ENCODE results near the gene VSIG10L.

The VSIG10L gene

GRCh38 chr19:51354742-51355148 is 12.8 kb upstream of the VSIG10L start:
- no peak for DNase-seq (ENCODE audit: low spot score)
- no peak for TF ChIP-seq CTCF (IDR thresholded peaks at IDR 0.05)
- Histone ChIP-seq H3K4me3 (no peak overlapping the region), H3K27ac (no peak overlapping the region)

DNA sequence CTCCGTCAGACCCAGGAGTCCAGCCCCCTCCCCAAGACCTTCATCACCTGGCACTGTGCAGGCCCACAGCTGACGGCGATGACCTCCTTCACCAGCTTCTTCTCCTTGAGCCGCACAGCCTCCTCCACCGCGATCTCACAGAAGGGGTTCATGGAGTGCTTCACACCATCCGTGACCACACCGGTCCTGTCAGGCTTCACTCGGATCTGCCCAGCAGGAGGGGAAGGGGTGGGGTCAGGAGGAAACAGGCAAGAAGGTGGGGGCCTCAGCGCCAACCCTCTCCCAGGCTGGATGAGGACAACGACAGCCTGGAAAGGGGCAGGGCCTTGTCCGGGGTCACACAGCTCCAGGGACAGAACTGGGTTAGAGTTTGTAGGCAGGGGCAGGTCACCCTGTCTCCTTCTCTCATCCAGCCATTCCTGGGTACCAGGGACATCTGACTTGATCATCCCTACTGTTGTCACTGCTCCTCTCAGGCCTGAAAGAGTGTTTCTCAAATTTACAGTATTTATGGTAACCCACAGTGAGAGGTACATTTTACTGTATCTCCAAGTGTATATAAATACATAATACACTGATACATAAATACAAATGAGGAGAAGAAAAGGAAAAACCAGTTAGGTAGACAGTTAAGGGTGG is 12.3 kb upstream of the VSIG10L start:
- no peak for DNase-seq (ENCODE audit: low spot score)
- no peak overlapping the region for H3K27ac ChIP-seq
- TF ChIP-seq CTCF (IDR thresholded peaks at IDR 0.05): no peak

GRCh38 chr19:51352783-51353360 is 10.9 kb upstream of the VSIG10L start:
- no peak for TF ChIP-seq CTCF (IDR thresholded peaks at IDR 0.05)
- Histone ChIP-seq H3K27ac (no peak overlapping the region), H3K4me3 (no peak overlapping the region)
- no peak for DNase-seq (ENCODE audit: low spot score)

More for the DNA sequence above, 12.3 kb upstream of the VSIG10L start:
- H3K4me3 ChIP-seq: no peak overlapping the region

DNA sequence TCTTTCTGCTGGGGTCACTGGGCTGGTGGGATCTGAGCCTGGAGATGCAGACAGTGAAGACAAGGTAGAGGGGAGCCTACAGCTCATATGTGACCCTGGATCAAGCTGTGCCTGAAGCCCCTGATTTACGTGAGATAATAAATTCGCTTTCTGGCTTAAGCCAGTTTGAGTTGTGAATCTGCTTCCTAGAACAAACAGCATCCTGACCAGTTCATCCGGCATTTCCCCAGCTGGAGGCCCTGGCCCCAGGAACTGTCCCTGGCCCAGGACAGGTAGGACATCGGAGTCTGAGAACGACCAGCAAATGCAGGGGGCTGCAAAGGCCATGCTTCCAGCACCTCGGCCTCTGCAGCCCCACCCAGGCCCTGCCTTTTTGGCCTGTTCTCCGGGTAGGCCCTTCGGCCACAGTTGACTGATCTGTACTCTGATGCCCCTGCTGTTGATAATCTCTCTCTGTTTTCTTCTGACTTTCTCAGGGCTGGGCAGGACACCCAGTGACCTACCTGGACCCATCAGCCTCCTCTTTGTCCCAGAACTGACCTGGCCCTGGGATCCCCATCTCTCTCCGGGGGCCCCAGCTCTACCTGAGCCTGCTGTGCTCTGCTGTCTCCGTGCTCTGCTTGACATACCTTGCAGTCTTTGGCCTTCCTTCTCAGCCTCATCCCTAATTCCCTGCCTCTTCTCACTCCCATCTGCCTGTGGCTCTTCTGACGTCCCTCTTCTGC is 9.5 kb upstream of the VSIG10L start:
- Histone ChIP-seq H3K4me3 (no peak overlapping the region), H3K27ac (no peak overlapping the region)
- DNase-seq (ENCODE audit: low spot score): no peak
- no peak for TF ChIP-seq CTCF (IDR thresholded peaks at IDR 0.05)

DNA sequence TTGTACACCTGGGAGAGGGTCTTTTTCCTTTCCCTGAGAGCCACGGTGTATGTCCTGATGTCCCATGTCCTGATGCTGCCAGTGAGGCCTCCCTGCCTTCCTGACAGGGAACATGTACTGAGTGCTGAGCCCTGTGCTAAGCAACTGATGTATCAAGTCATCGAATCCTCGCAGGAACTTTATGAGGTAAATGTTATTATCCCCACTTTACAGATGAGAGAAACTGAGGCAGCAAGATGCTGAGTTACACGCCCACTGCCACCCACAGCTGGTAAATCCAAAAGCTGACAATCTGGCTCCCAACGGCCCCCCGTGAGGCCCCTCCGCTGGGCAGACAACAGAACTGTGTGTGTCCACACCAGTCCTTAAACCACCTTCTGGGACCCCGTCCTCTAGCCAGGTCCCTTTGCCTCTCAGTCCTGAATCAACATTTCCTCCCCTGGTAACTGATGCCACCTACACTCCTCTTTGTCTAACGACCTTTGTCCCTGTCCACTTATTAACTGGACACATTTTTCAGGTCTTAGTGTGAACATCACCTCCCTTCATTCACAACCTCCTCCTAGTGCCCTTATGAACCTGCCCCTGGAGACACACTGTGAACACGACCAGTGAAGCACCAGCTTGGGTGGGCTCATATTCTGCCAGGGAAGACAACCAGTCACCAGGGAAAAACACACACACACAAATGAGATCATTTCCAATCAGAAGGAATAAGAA is 5.4 kb upstream of the VSIG10L start:
- DNase-seq (ENCODE audit: low spot score): no peak
- Histone ChIP-seq H3K4me3 (no peak overlapping the region), H3K27ac (no peak overlapping the region)
- no peak for TF ChIP-seq CTCF (IDR thresholded peaks at IDR 0.05)

- H3K27ac ChIP-seq: no peak overlapping the region
- TF ChIP-seq CTCF (IDR thresholded peaks at IDR 0.05): no peak
- DNase-seq (ENCODE audit: low spot score): no peak
- H3K4me3 ChIP-seq: no peak overlapping the region
Measured at GRCh38 chr19:51346742-51347141, 4.8 kb upstream of the VSIG10L start.

All from coronary artery (tissue), 2 donors.